ENCODE measurements around the gene TP53INP2.
"Not testable (repeated sequence)": the region's sequence is repeated elsewhere in the genome, so short reads cannot be mapped to it uniquely, and the experiment has no call there.

The TP53INP2 gene

DNA sequence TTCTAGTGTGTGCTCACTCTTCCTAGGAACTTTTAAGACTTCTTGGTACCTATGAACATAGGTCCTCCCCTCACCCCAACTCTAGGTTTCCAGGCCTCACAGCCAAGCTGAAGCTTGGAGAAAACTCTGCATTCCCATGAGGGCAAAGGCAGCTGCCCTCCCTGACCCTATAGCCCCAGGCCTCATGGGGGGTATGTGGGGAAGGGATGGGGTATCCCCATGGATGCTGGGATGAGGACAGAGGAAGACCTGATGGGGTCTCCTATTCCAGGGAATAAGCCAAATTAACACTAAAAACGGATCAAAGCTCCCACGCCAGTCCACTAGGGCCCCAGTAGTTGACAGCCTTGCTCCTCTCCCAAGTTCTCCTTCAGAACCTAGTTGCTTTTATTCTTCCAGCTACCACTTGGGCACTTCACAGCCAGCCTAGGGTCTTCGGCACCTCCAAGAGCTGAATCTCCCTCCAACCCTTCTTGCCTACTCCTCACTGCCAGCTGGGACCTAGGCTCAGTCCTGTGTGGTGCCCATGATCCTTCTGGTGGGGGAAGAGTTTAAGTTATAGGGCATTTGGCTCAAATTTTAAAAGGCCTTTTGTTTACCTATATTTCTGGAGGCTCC lies 7.8 kb downstream of the TP53INP2 start:
- DNase-seq (ENCODE audit: low spot score): no peak
- TF ChIP-seq, protein P1, sequence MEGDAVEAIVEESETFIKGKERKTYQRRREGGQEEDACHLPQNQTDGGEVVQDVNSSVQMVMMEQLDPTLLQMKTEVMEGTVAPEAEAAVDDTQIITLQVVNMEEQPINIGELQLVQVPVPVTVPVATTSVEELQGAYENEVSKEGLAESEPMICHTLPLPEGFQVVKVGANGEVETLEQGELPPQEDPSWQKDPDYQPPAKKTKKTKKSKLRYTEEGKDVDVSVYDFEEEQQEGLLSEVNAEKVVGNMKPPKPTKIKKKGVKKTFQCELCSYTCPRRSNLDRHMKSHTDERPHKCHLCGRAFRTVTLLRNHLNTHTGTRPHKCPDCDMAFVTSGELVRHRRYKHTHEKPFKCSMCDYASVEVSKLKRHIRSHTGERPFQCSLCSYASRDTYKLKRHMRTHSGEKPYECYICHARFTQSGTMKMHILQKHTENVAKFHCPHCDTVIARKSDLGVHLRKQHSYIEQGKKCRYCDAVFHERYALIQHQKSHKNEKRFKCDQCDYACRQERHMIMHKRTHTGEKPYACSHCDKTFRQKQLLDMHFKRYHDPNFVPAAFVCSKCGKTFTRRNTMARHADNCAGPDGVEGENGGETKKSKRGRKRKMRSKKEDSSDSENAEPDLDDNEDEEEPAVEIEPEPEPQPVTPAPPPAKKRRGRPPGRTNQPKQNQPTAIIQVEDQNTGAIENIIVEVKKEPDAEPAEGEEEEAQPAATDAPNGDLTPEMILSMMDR (IDR thresholded peaks at IDR 0.05; ENCODE audit: extremely low read depth, missing control alignments): no peak

DNA sequence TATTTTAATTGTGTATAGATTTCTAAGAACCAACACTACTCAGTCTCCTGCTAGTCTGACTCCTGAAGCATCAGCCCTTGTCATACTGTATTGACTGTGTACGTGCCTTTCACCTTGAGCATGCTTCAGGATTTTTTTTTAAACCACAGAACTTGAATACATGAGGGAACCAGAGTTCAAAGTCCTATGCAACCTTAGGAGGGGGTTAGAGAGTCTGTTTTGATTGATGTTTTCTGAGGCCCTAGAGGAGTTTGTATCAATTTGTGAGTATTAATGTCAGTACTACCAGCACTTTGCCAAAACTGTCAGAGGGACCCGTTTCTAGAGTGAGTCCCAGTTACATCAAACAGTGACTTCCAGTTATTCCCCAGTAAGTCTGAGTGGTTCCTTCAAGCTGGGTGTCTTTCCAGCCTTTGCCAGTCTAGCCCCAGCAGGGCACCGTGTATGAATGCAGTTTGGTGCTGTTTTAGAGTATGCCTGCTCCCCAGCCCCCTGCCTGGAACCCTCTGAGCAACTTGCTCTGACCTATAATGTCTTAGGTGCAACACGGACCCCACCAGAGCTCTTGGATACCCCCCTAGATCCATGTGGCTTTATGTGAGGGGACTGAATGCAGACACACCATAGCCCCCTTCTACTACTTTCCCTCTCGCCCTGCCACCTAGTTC lies 8.5 kb downstream of the TP53INP2 start:
- TF ChIP-seq, protein P1 (IDR thresholded peaks at IDR 0.05; ENCODE audit: extremely low read depth, missing control alignments): no peak

DNA sequence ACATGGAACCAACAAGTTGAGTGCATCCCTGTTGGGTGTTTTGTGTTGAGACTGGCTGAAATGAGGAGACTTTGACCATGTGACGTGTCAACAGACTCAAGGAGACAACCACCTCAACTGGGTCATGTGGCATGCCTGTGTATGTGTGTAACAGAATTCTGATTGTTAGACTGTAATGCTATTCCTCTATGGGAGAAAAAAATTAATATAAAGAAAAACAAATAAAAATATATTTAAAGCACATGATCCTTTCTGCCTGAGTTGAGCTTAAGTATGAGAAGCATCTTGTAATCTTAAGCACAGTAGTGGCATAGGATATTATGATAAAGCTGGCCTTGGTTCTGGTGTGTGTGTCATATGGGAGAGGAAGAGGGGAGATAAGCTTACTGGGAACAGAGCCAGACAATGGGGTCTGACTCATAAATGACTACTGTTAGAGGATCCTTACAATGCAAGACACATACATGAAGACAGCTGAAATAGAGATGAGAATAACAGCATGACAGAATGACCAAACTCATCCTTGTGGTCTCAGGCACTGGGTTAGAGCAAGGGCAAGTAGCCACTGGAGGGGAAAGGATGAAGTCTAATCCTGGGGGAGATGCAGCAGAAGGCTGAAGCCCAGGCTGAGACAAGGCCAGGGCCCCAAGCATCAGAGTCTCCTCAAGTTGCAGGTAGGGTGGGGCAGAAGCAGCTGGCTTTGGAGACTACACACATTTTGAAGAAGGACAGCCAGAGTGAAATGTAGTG lies 9.2 kb downstream of the TP53INP2 start:
- DNase-seq (ENCODE audit: low spot score): no peak
- TF ChIP-seq, protein P1 (IDR thresholded peaks at IDR 0.05; ENCODE audit: extremely low read depth, missing control alignments): no peak

More for the DNA sequence above, 8.5 kb downstream of the TP53INP2 start:
- DNase-seq (ENCODE audit: low spot score): no peak

DNA sequence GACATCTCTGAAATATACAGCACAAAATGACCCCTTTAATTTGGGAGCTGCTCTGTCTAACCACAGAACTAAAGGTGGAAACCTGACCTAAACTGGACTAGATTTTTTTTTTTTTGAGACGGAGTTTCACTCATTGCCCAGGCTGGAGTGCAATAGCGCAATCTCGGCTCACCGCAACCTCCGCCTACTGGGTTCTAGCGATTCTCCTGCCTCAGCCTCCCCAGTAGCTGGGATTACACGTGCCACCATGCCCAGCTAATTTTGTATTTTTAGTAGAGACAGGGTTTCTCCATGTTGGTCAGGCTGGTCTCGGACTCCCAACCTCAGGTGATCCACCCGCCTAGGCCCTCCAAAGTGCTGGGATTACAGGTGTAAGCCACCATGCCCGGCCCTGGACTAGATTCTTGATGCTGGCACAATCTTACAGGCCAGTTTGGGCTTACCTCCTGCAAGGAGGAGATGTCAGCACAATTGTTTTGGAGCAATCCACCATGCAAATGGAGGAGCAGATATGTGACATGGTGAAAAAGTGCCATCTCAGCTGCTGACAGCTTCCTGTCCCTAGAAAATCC lies 9.9 kb downstream of the TP53INP2 start:
- not testable (repeated sequence) for DNase-seq (ENCODE audit: low spot score)

DNA sequence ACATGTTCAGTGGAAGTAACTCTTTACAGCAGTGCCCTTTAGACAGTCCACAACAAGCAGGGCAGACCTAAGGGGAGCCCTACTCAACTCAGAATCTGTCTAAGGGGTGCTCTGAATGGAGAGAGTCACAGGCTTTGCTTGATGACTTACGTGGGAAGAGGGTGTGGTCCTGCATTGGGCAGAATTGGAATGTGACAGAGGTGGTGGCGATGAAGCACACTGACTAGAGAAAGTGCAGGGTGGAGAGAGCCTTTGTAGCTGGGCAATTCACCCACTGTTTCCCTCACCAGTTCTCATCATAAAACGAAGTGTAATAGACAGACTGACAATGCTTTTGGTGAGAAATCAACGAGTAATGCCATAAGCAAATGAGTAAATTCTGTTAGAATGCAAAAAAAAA lies 11.2 kb downstream of the TP53INP2 start:
- TF ChIP-seq, protein P1 (IDR thresholded peaks at IDR 0.05; ENCODE audit: extremely low read depth, missing control alignments): no peak
- no peak for DNase-seq (ENCODE audit: low spot score)

DNA sequence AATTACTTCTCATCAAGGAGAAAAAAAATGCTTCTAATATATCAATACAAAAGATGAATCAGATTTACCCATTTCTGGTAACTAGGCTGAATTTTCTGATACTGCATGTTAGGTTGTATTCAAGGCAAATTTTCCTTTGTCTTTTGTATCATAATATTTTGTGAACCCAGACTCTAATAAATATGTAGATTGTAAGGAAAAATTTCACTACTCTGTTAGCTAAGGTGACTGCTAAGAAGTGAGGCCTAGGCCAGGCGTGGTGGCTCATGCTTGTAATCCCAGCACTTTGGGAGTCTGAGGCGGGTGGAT lies 12.7 kb downstream of the TP53INP2 start:
- no peak for DNase-seq (ENCODE audit: low spot score)
- TF ChIP-seq, protein P1 (IDR thresholded peaks at IDR 0.05; ENCODE audit: extremely low read depth, missing control alignments): no peak

DNA sequence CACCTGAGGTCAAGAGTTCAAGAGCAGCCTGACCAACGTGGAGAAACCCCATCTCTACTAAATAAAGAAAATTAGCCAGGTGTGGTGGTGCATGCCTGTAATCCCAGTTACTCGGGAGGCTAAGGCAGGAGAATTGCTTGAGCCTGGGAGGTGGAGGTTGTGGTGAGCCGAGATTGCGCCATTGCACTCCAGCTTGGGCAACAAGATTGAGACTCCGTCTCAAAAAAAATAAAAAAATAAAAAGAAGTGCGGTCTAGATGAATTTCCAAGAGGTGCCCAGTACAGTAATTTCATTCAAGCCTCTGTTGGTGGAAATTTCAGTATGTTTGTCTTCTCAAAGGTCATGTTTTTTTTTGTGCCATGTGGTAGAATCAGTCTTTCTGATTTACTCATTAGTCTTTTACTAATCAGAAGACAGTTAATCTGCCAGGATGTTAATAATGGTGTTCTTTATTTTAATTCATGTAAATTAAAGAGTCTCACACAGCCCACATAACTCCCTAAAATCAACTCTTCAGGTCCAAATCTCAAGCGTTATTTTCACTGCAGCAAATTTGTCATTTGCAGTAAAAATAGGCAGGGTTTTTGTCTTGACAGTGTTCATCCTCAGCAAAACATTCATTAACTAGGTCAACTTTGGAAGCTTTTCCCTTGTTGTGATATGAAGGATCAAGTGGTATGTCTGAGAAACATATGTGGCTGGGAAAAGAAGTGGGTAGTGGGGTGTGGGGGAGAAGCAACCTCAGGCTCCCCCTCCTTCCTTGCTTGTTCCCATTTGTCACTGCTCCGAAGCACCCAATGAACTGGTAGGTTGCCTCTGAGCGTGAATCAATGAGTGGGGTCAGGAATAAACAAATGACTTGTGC lies 13.3 kb downstream of the TP53INP2 start:
- TF ChIP-seq, protein P1 (IDR thresholded peaks at IDR 0.05; ENCODE audit: extremely low read depth, missing control alignments): no peak
- no peak for DNase-seq (ENCODE audit: low spot score)

DNA sequence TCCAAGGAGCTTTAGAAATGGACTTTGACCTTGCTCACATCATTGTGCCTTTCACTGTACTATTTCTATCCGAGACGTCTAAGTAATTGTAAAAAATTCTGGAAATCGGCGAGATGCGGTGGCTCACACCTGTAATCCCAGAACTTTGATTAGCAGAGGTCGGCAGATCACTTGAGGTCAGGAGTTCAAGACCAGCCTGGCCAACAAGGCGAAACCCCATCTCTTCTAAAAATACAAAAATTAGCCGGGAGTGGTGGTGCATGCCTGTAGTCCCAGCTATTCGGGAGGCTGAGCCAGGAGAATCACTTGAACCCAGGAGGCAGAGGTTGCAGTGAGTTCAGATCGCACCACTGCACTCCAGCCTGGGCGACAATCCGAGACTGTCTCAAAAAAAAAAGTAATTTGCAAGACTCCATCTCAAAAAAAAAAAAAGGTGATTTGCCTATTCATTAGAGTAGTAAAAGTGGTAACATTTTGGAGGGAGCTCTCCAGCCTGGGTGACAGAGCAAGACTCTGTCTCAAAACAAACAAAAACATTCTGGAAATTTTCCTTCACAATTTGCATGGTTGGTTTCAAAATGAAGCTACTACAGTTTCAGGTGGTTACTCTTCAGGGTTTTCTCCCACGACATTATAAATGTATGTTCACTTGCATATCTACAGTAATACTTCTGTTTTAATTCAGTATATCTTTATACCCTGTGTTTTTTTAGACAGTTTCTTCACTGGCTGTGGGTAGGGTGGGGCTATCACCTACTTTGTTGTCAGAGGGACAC lies 15.3 kb downstream of the TP53INP2 start:
- DNase-seq (ENCODE audit: low spot score): peak; percentile 75

Data from GM20000 (cell line).